Psoas muscle (tissue), 8 donors: ENCODE measurements around the gene PFKM. TPM values are rescaled to one million over a fixed set of nuclear protein-coding genes. Genes with fewer than 3 reads are reported as not detected.
"Not testable (repeated sequence)": the region's sequence is repeated elsewhere in the genome, so short reads cannot be mapped to it uniquely, and the experiment has no call there.

Source experiments
- ATAC-seq, 4 donors: fragments of 200-7000 bp; cut with Tn5 transposase; one replicate each; pipeline ENCODE4 v1.9.1; 2020; ENCODE audit warnings: moderate library complexity in 3 of 4, mild to moderate bottlenecking in 2 of 4
- DNase-seq, 2 donors: peaks; one replicate each; pipeline ENCODE4 v3.0.0-alpha.2; 2020
- H3K27ac ChIP-seq: fragments of 200-600 bp; one replicate; pipeline ENCODE4 v1.8.0; 2022
- H3K27me3 ChIP-seq, 3 donors: fragments of 200-600 bp in 1 of 3; one replicate each; pipeline versions ENCODE4 v1.6.1 to v1.8.0; 2013 to 2022; ENCODE audit warnings: low read length in 2 of 3, mild to moderate bottlenecking in 2 of 3, moderate library complexity in 1 of 3; ENCODE audit not compliant: insufficient read depth in 3 of 3
- H3K36me3 ChIP-seq, 2 donors: fragments of 200-600 bp in 1 of 2; one replicate each; pipeline versions ENCODE4 v1.6.1 to v1.8.0; 2013 to 2022; ENCODE audit warnings: low read depth in 1 of 2, mild to moderate bottlenecking in 1 of 2, moderate library complexity in 1 of 2; ENCODE audit not compliant: insufficient read depth in 1 of 2
- H3K4me1 ChIP-seq: fragments of 200-600 bp; one replicate; pipeline ENCODE4 v1.8.0; 2022
- H3K4me3 ChIP-seq: fragments of 200-600 bp; one replicate; pipeline ENCODE4 v1.8.0; 2022; ENCODE audit warnings: mild to moderate bottlenecking
- H3K9me3 ChIP-seq: fragments of 200-600 bp; one replicate; pipeline ENCODE4 v1.8.0; 2022
- CTCF ChIP-seq: fragments of 200-600 bp; IDR thresholded peaks from one replicate; pipeline ENCODE4 v1.8.0; 2022; ENCODE audit warnings: antibody characterized with exemption
- WGBS, 3 donors: extraction: QIAGEN DNeasy Blood & Tissue Kit; methylation state at CpG; one replicate each; pipeline versions ENCODE4 v1.1.6 to v1.1.7; 2013; 5-methylcytosine and 5-hydroxymethylcytosine counted together
- intact Hi-C, 2 donors: fragments of 100-400 bp; cut with DNase I; formaldehyde crosslinking; loops; one replicate each; pipeline versions ENCODE4 v1.11.0 to v1.14.2; 2022
- polyA plus RNA-seq, 3 donors: library from polyadenylated mRNA; stranded (reverse); fragments of 200-250 nt; gene quantifications; one replicate each; pipeline ENCODE4 v1.2.3, GENCODE V29; 2013
- total RNA-seq, 4 donors: library from RNA; stranded (reverse); fragmentation: NEBNext Ultra II Directional in 2 of 4; extraction: Animal tissue kit (Norgen Biotek cat#: 25700) in 2 of 4; gene quantifications; one replicate each; pipeline versions ENCODE4 v1.2.1 to v1.2.4, GENCODE V29; 2021 to 2023
- donor health status: healthy with polysubstance abuse.
- donor health status: DM: no; HTN: no; CAD: no; lungs with moderate emphysema.
- donor health status: Bipolar disorder and iron deficiency.
- donor health status: healthy.
- donor health status: DM: yes; HTN: yes; CAD: no.
- donor health status: DM: no; HTN: no; CAD: no.
- donor health status: DM: no; HTN: no; CAD: no.
- donor health status: DM: yes; HTN: yes; CAD: no.

PFKM gene
- total and polyA plus RNA-seq, 7 donors: 65.1 to 1,283 (median 618) TPM

GRCh38 chr12:48122065-48122834 is 3.1 kb downstream of the PFKM start:
- H3K27me3 ChIP-seq: no peaks in the 10 kb centered on the region
- peaks cover 17% of the 10 kb centered on the region for H3K4me1 ChIP-seq
- H3K9me3 ChIP-seq: no peaks in the 10 kb centered on the region
- intact Hi-C loops: no loop called here
- TF ChIP-seq CTCF: no peak
- H3K27ac ChIP-seq: peak overlapping the region; percentile 87
- DNase-seq (no peak), ATAC-seq (peak; percentile 15 to 42 (median 29))
- H3K36me3 ChIP-seq: peaks cover 0 to 31% of the 10 kb centered on the region in 2 donors
- peak overlapping the region; percentile 75 for H3K4me3 ChIP-seq
- WGBS, 3 donors: 40 to 61% (median 40%) methylated on average over 2 of the region's 2 CpGs

- Histone ChIP-seq H3K27ac (peak overlapping the region; percentile 87), H3K36me3 (peaks cover 3 to 40% of the 10 kb centered on the region in 2 donors), H3K4me3 (peak overlapping the region; percentile 75), H3K4me1 (peaks cover 21% of the 10 kb centered on the region), H3K27me3 (no peaks in the 10 kb centered on the region), H3K9me3 (no peaks in the 10 kb centered on the region)
- DNase-seq (no peak), ATAC-seq (no peak)
- no peak for TF ChIP-seq CTCF
- 53 to 75% (median 61%) methylated on average over 4 of the region's 4 CpGs for WGBS, 3 donors
- intact Hi-C loops: no loop called here
Observed at GRCh38 chr12:48123169-48123568, 4.0 kb downstream of the PFKM start.

GRCh38 chr12:48125542-48125941 is 6.4 kb downstream of the PFKM start:
- H3K27me3 ChIP-seq, intact Hi-C loops, H3K9me3 ChIP-seq: not testable (repeated sequence)
- Histone ChIP-seq H3K4me1 (peaks cover 43% of the 10 kb centered on the region), H3K36me3 (peaks cover 6 to 64% of the 10 kb centered on the region in 2 donors), H3K4me3 (peak overlapping the region; percentile 75), H3K27ac (peak overlapping the region; percentile 87)
- peak; percentile 36 to 66 for DNase-seq
- ATAC-seq: peak; percentile 71
- 28 to 44% (median 42%) methylated on average over 2 to 5 of the region's 5 CpGs for WGBS, 3 donors

GRCh38 chr12:48125985-48126384 is 6.8 kb downstream of the PFKM start:
- peak overlapping the region; percentile 75 for H3K4me3 ChIP-seq
- 28 to 32% (median 28%) methylated on average over 4 of the region's 4 CpGs for WGBS, 3 donors
- H3K27ac ChIP-seq: peak overlapping the region; percentile 87
- ATAC-seq: peak; percentile 83 to 92 (median 90)
- no peaks in the 10 kb centered on the region for H3K9me3 ChIP-seq
- TF ChIP-seq CTCF: no peak
- intact Hi-C loops: loop anchor here in 1 of 2 donors (2.0 kb wide), 1 partner anchor 31 kb away; the partner anchor contains the start of gene ASB8
- peak; percentile 74 to 91 for DNase-seq
- H3K27me3 ChIP-seq: no peaks in the 10 kb centered on the region
- peaks cover 45% of the 10 kb centered on the region for H3K4me1 ChIP-seq
- H3K36me3 ChIP-seq: peaks cover 9 to 68% of the 10 kb centered on the region in 2 donors

- WGBS, 3 donors: 29 to 52% (median 41%) methylated on average over 2 of the region's 2 CpGs
- no peak for TF ChIP-seq CTCF
- peaks cover 17 to 79% of the 10 kb centered on the region in 2 donors for H3K36me3 ChIP-seq
- peak overlapping the region; percentile 87 for H3K27ac ChIP-seq
- peak overlapping the region; percentile 75 for H3K4me3 ChIP-seq
- H3K4me1 ChIP-seq: peaks cover 45% of the 10 kb centered on the region
- peak in 2 of 4 donors; percentile 8 to 14 for ATAC-seq
- intact Hi-C loops: loop anchor here in 1 of 2 donors (2.0 kb wide), 1 partner anchor 30 kb away; the partner anchor contains the start of gene ASB8
- DNase-seq: no peak
- H3K9me3 ChIP-seq: no peaks in the 10 kb centered on the region
- H3K27me3 ChIP-seq: no peaks in the 10 kb centered on the region
Observed at GRCh38 chr12:48126953-48127630, 7.9 kb downstream of the PFKM start.
